H1 (cell line): ENCODE measurements around the gene SNTG2.

Experiments used
- BRCA1 ChIP-seq: IDR thresholded peaks from 2 replicates; pipeline ENCODE4 v1.6.1; 2012; ENCODE audit warnings: low read depth, low read length, improper control_type of control experiment
- GABPA ChIP-seq: IDR thresholded peaks from 2 replicates; pipeline ENCODE4 v1.6.1; 2011; ENCODE audit warnings: mild to moderate bottlenecking, low read length, moderate library complexity, borderline replicate concordance; ENCODE audit not compliant: insufficient read depth
- JUN ChIP-seq: IDR thresholded peaks from 2 replicates; pipeline ENCODE4 v1.6.1; 2011; ENCODE audit warnings: low read depth, mild to moderate bottlenecking, improper control_type of control experiment, low read length
- JUND ChIP-seq: IDR thresholded peaks from 2 replicates; pipeline ENCODE4 v1.6.1; 2011; ENCODE audit warnings: mild to moderate bottlenecking, improper control_type of control experiment, low read length
- MAX ChIP-seq: IDR thresholded peaks from 2 replicates; pipeline ENCODE4 v1.6.1; 2012; ENCODE audit warnings: inconsistent platforms
- RFX5 ChIP-seq: IDR thresholded peaks from 2 replicates; pipeline ENCODE4 v1.6.1; 2011; ENCODE audit warnings: low read depth, low read length, improper control_type of control experiment, borderline replicate concordance
- SIN3A ChIP-seq, 2 experiments: IDR thresholded peaks in 1 of 2; conservative IDR thresholded peaks in 1 of 2; 2 replicates each; pipeline ENCODE4 v1.6.1; 2011 to 2012; ENCODE audit warnings: low read length in 2 of 2, improper control_type of control experiment in 1 of 2, low read depth in 1 of 2, mild to moderate bottlenecking in 1 of 2
- SRF ChIP-seq: IDR thresholded peaks from 2 replicates; pipeline ENCODE4 v1.6.1; 2011; ENCODE audit warnings: mild to moderate bottlenecking, low read depth, low read length, moderate library complexity
- TF ChIP-seq, protein P1 (sequence below), 3 experiments: IDR thresholded peaks; 1 replicate in 2 of 3; 2 replicates in 1 of 3; pipeline versions ENCODE4 v1.5.1 to v1.6.1; 2011; ENCODE audit warnings: low read length in 3 of 3, mild to moderate bottlenecking in 3 of 3, inconsistent platforms in 2 of 3, low read depth in 1 of 3, moderate library complexity in 1 of 3; ENCODE audit not compliant: insufficient read depth in 1 of 3; ENCODE audit errors: control extremely low read depth in 1 of 3

DNA sequence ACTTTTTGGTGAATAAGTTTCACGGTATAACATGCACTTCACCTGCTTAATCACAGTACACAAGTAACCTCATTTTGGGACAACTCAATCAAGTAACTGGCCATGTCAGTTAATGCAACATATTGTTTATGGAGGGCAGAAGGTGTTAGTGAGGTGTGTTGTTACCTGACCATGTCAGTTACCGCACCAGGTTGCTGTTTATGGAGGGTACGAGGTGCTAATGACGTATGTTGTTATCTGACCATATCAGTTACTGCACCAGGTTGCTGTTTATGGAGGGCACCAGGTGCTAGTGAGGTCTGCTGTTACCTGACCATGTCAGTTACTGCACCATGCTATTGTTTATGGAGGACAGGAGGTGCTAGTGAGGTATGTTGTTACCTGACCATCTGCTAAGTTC, 327.5 kb downstream of the SNTG2 start:
- TF ChIP-seq BRCA1 (no peak), SIN3A (conservative IDR thresholded peaks at IDR 0.05 in 1 of 2, IDR thresholded peaks at IDR 0.05 in 1 of 2; ENCODE audit: low read depth in 1 of 2, low read length in 2 of 2) (no peak), RFX5 (no peak), SRF (no peak), MAX (no peak), JUN (no peak), JUND (no peak), GABPA (no peak)
- TF ChIP-seq, protein P1, sequence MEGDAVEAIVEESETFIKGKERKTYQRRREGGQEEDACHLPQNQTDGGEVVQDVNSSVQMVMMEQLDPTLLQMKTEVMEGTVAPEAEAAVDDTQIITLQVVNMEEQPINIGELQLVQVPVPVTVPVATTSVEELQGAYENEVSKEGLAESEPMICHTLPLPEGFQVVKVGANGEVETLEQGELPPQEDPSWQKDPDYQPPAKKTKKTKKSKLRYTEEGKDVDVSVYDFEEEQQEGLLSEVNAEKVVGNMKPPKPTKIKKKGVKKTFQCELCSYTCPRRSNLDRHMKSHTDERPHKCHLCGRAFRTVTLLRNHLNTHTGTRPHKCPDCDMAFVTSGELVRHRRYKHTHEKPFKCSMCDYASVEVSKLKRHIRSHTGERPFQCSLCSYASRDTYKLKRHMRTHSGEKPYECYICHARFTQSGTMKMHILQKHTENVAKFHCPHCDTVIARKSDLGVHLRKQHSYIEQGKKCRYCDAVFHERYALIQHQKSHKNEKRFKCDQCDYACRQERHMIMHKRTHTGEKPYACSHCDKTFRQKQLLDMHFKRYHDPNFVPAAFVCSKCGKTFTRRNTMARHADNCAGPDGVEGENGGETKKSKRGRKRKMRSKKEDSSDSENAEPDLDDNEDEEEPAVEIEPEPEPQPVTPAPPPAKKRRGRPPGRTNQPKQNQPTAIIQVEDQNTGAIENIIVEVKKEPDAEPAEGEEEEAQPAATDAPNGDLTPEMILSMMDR (IDR thresholded peaks at IDR 0.05; ENCODE audit: control extremely low read depth in 1 of 3, insufficient read depth in 1 of 3, low read depth in 1 of 3, low read length in 3 of 3), result no peak
